Stimulated activated CD4-positive, alpha-beta T cell treated with anti-CD3 and anti-CD28 coated beads, TNF-alpha, amount 100 ng/mL, for 1 hour (primary cell): ENCODE measurements around the gene INPP4B.

Experiments used
- DNase-seq, 3 donors: peaks; one replicate each; pipeline ENCODE4 v3.0.0-alpha.2; 2020; ENCODE audit warnings: low read depth in 3 of 3, low spot score in 1 of 3

Gene INPP4B

GRCh38 chr4:142354794-142355420 is 491.2 kb downstream of the INPP4B start:
- DNase-seq: no peak

DNA sequence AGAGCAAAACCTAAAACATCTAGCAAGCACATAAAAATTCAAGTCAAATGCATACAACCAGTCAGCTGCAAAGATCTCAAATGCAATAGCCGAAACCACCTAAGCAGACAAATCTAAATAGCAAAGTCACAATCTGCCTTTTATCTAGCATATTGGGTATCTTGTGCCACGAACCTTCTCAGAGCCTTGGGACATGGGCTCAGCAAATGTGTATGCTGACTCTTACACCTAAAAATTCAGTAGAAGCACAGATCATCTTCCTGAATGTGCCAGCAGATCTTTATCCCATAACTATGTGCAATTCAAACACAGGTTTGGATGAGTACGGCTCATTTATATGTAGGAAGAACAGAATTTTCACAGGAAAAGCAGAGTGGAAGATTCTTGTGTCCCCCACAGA is 492.1 kb downstream of the INPP4B start:
- no peak for DNase-seq

DNA sequence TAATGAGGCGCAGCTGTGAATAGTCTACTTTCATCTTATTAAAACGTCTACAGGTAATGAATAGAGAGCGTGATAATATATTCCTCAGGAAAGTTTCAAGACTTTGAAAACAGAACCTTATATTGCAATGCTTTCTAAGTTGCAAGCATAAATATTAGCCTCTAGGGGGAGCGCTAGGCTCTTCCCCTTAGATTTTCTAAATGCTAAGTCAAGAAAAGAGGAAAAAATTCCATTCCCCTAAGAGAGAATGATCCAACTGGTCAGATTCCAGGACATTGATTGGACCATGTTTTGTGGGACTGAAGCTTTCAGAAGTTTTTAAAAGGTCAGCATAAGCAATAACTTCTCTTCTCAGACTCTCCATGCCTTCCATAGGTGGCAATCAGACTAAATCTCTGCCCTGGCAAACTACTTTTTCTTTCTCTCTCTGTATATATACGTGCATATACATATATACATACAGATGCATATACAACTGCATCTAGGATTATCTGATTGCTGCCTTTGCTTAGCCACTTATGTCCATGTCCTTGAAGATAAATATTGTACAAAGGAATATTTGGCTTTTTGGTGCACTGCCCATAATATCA is 492.9 kb downstream of the INPP4B start:
- DNase-seq: no peak

DNA sequence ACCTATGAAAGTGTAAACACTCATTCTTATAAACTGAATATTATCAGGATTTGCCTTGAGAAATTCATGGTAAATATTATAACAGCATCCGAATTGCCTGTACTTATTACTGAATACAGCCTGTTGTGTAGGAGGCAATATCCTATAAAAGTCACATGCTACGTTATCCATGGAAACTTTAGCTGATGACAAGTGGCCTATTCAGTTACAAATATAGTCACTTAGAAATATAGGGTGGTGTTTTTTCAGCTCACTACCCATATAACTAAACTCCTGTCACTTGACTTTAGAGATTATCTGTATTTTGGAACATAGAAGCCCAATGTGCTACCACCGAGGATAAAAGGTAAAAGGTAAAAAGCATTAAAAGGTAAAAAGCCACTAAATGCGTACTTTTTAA is 493.4 kb downstream of the INPP4B start:
- DNase-seq: no peak

GRCh38 chr4:142351958-142352357 is 494.1 kb downstream of the INPP4B start:
- no peak for DNase-seq

DNA sequence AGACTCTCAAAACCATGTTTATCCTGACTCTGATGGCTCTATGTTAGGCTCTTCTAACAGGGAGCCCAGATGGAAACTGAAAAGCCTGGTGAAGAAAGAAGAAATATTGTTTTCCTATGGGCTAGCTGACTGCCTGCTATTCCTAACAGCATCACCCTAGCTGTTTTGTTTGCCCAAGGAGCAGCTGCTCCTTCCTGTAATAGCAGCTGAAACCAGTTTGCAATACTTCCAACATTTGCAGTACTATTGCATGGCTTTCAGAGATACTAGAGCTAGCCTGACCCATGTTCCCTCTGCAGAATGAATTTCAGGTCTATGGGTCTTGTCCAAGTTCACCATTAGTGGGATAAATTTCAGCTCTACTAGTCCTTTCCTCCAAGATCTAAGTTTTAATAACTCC is 495.2 kb downstream of the INPP4B start:
- DNase-seq: no peak

- DNase-seq: no peak
These were observed 497.5 kb downstream of the INPP4B start for GRCh38 chr4:142348613-142349021.

DNA sequence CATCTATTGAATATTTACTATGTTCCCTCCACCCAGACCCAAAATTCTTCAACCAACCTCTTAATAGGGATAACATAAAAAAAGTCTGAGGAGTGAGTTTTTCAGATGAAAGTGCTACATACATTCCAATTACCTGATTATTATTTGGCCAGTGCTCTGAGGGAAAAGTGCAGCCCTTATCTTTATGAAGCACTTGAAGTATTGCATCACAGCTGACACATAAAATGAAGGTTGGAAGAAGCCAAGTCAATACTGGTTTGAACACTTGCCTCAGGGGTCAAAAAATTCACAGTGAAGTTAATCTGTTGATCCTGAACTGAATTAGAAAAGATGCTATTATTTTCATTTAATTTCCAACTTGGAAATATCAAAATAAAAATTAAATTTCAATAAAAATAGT is 498.9 kb downstream of the INPP4B start:
- no peak for DNase-seq

GRCh38 chr4:142345924-142346323 is 500.2 kb downstream of the INPP4B start:
- no peak for DNase-seq

DNA sequence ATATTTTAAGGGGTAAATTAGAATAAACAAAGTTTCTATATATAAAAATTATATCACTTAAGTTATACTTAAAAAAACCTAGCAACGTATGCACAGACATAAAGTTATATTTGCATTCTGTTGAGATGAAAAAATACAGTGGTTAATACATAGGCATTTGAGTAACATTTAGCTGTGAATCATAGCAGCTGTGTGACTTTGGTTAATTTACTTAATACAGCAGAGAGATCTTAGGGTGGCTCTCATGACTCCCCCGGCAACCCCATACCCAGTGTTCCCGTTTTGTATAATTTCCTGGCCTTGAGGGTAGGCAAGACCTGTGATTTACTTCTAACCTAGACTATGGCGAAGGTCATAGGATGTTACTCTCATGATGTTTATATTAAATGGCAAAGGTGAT is 504.8 kb downstream of the INPP4B start:
- no peak for DNase-seq

- DNase-seq: no peak
These were observed 507.0 kb downstream of the INPP4B start for GRCh38 chr4:142339053-142339452.

- no peak for DNase-seq
These were observed 509.7 kb downstream of the INPP4B start for GRCh38 chr4:142336251-142336934.

GRCh38 chr4:142334931-142335330 is 511.2 kb downstream of the INPP4B start:
- no peak for DNase-seq

DNA sequence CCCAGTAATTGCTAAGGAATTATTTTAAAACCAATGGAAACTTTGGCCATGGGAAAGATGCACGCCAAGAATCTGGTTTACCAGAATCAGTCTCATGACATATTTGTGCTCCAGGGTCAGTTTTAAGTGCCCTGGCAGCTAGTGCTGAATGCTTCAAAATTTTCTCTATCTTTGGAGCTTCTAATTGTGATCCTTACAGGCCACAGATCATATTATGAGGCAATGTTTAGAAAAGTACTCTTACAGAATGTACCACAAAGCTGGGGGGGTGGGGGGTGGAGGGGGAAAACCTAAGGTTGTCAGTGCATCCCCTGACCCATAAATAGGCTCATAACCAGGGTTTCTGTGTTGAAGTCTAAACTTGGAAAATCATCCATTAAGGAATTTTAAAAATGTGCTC is 514.5 kb downstream of the INPP4B start:
- no peak for DNase-seq

GRCh38 chr4:142331132-142331531 is 515.0 kb downstream of the INPP4B start:
- DNase-seq: no peak

GRCh38 chr4:142330311-142330710 is 515.8 kb downstream of the INPP4B start:
- DNase-seq: no peak

DNA sequence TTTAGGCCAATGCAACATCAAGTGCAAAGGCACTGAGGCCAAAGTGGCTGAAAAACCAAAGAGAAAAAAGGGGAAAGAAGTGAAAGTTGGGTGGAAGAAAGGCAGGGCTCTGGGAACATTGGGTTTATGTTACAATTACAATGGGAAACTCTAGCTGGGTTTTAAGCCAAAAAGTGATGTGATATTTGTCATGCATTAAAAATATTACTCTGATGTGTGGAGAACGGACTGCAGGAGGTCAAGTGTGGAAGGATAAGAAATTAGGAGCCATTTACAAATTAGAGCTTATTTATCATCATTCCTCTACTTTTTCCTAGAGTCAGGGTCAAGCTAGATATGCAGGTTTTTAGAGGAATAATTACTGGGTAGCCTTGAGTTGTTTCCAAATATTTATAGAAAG is 516.8 kb downstream of the INPP4B start:
- DNase-seq: no peak

DNA sequence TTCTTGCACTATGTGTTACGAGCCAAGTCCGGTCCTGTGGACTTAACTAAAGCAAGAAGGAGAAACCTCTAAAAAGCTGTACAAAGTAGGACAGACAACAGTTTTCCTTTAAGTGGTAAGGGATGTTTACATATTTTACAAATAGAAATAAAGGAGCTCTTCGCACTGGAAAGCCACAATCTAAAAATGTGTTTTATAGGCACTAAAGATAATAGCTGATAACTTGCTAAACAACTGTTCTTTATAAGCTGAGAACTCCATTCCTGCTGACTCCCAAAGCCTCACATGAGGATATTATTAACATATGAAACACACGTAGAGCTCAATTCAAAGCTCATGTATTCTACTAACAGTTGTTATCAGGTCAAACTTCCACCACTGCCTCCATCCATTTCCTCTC is 519.9 kb downstream of the INPP4B start:
- no peak for DNase-seq

- DNase-seq: no peak
These were observed 521.5 kb downstream of the INPP4B start for GRCh38 chr4:142324572-142324971.

GRCh38 chr4:142322996-142323395 is 523.1 kb downstream of the INPP4B start:
- no peak for DNase-seq

- DNase-seq: no peak
These were observed 527.8 kb downstream of the INPP4B start for GRCh38 chr4:142318280-142318679.

GRCh38 chr4:142316913-142317312 is 529.2 kb downstream of the INPP4B start:
- DNase-seq: no peak

DNA sequence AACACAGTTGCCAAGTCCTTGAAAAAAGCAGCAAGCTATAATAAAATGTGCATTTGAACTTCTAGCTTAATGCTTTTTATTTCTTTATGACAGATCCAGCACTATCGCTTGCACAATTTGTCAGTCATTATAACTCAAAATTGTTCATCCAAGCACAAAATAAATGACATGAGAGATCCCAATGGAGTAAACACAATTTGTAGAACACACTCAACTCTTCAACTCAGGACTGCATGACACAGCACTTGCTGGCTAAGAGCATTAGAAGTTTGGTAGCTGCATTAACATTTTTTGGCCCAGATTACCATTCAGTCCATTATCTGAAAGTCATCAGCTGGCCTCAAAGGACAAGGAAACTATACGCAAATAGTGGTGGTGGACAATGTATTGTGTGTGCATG is 530.1 kb downstream of the INPP4B start:
- no peak for DNase-seq
